Nephron (organoid): Measurements from ENCODE around the gene C10orf62.

Experiments used
- H3K27ac Mint-ChIP-seq, 3 experiments: 2 replicates each; pipeline ENCODE4 v1.8.0; 2020; ENCODE audit warnings: mixed read lengths in 3 of 3, mild to moderate bottlenecking in 2 of 3, moderate library complexity in 1 of 3
- H3K27me3 Mint-ChIP-seq: 2 replicates; pipeline ENCODE4 v1.8.0; 2021; ENCODE audit warnings: low read depth, mild to moderate bottlenecking, moderate library complexity, mixed read lengths
- H3K36me3 Mint-ChIP-seq: 2 replicates; pipeline ENCODE4 v1.8.0; 2020; ENCODE audit warnings: low read depth, mixed read lengths
- H3K4me1 Mint-ChIP-seq: 2 replicates; pipeline ENCODE4 v1.8.0; 2020; ENCODE audit warnings: mixed read lengths
- H3K4me3 Mint-ChIP-seq, 3 experiments: 2 replicates each; pipeline ENCODE4 v1.8.0; 2020; ENCODE audit warnings: mild to moderate bottlenecking in 3 of 3, mixed read lengths in 3 of 3, moderate library complexity in 2 of 3
- H3K9me3 Mint-ChIP-seq: 2 replicates; pipeline ENCODE4 v1.8.0; 2020; ENCODE audit warnings: mixed read lengths
- CTCF ChIP-seq, 3 experiments: fragments of 200-600 bp; sonication (generic); IDR thresholded peaks; one replicate each; pipeline ENCODE4 v1.5.0; 2021; ENCODE audit warnings: antibody characterized with exemption in 3 of 3; ENCODE audit not compliant: unreplicated experiment in 3 of 3

C10orf62 gene

GRCh38 chr10:97598407-97599271, 9.1 kb downstream of the C10orf62 start:
- Mint-ChIP-seq H3K27ac (no peak overlapping the region), H3K9me3 (no peaks in the 10 kb centered on the region), H3K36me3 (no peaks in the 10 kb centered on the region), H3K27me3 (peaks cover 5% of the 10 kb centered on the region), H3K4me3 (no peak overlapping the region), H3K4me1 (peaks cover 4% of the 10 kb centered on the region)
- no peak for TF ChIP-seq CTCF (IDR thresholded peaks at IDR 0.05; ENCODE audit: unreplicated experiment in 3 of 3)

GRCh38 chr10:97599272-97599619, 9.7 kb downstream of the C10orf62 start:
- H3K4me1 Mint-ChIP-seq: peaks cover 4% of the 10 kb centered on the region
- no peaks in the 10 kb centered on the region for H3K36me3 Mint-ChIP-seq
- H3K27ac Mint-ChIP-seq: no peak overlapping the region
- no peak overlapping the region for H3K4me3 Mint-ChIP-seq
- H3K9me3 Mint-ChIP-seq: no peaks in the 10 kb centered on the region
- H3K27me3 Mint-ChIP-seq: peaks cover 5% of the 10 kb centered on the region
- no peak for TF ChIP-seq CTCF (IDR thresholded peaks at IDR 0.05; ENCODE audit: unreplicated experiment in 3 of 3)

GRCh38 chr10:97600616-97601015, 11.1 kb downstream of the C10orf62 start:
- no peaks in the 10 kb centered on the region for H3K36me3 Mint-ChIP-seq
- no peaks in the 10 kb centered on the region for H3K9me3 Mint-ChIP-seq
- peaks cover 4% of the 10 kb centered on the region for H3K4me1 Mint-ChIP-seq
- no peak overlapping the region for H3K27ac Mint-ChIP-seq
- peaks cover 5% of the 10 kb centered on the region for H3K27me3 Mint-ChIP-seq
- TF ChIP-seq CTCF (IDR thresholded peaks at IDR 0.05; ENCODE audit: unreplicated experiment in 3 of 3): no peak
- H3K4me3 Mint-ChIP-seq: no peak overlapping the region

- peaks cover 4% of the 10 kb centered on the region for H3K4me1 Mint-ChIP-seq
- H3K27ac Mint-ChIP-seq: no peak overlapping the region
- TF ChIP-seq CTCF (IDR thresholded peaks at IDR 0.05; ENCODE audit: unreplicated experiment in 3 of 3): no peak
- H3K36me3 Mint-ChIP-seq: no peaks in the 10 kb centered on the region
- no peaks in the 10 kb centered on the region for H3K9me3 Mint-ChIP-seq
- no peak overlapping the region for H3K4me3 Mint-ChIP-seq
- peaks cover 5% of the 10 kb centered on the region for H3K27me3 Mint-ChIP-seq
These were observed 12.0 kb downstream of the C10orf62 start for GRCh38 chr10:97601268-97602215.

GRCh38 chr10:97607095-97607636, 17.6 kb downstream of the C10orf62 start:
- Mint-ChIP-seq H3K9me3 (no peaks in the 10 kb centered on the region), H3K4me3 (no peak overlapping the region), H3K27ac (peak overlapping the region in 1 of 3 experiments; percentile 50), H3K27me3 (no peaks in the 10 kb centered on the region), H3K36me3 (no peaks in the 10 kb centered on the region), H3K4me1 (peaks cover 9% of the 10 kb centered on the region)
- no peak for TF ChIP-seq CTCF (IDR thresholded peaks at IDR 0.05; ENCODE audit: unreplicated experiment in 3 of 3)
